Kidney tubule cell (primary cell): ENCODE data around the gene TNS3.

Source experiments
- DNase-seq: peaks from one replicate; pipeline ENCODE4 v3.0.0-alpha.2; 2018; ENCODE audit warnings: low spot score

TNS3 gene

DNA sequence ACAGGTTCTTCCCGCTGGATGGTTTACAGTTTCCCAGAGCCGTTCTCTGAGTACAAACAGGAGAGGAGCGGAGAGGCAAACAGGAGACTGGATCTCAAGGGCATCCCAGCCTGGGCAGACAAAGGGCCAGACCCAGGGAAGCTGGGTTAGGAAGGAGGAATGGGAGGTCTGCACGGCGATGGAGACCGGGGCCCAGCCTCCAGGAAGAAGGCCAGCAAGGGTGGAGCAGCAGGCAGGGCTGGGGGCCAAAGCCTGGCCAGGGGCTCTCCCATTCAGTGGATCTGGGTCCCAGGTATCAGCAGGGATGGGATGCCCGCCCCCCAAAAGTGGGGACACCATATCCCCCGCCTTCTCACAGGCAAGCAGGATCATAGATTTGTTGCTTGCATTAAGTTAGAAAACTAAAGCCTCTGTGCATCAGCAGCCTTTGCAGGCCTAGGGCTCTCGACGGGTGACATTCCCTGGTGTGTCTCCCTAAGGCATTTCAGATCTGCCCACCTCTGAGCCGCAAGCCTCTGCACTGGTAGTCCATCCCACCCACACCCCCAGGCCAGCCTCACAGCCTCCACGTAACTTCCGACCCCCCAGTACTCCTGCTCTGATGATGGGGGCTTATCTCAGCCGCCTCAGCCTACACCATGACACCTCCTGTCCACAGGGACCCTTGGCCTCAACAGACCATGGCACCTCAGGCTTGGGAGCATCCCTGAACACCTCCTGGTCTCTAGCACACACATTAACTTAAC lies 59.9 kb downstream of the TNS3 start:
- DNase-seq, result no peak

DNA sequence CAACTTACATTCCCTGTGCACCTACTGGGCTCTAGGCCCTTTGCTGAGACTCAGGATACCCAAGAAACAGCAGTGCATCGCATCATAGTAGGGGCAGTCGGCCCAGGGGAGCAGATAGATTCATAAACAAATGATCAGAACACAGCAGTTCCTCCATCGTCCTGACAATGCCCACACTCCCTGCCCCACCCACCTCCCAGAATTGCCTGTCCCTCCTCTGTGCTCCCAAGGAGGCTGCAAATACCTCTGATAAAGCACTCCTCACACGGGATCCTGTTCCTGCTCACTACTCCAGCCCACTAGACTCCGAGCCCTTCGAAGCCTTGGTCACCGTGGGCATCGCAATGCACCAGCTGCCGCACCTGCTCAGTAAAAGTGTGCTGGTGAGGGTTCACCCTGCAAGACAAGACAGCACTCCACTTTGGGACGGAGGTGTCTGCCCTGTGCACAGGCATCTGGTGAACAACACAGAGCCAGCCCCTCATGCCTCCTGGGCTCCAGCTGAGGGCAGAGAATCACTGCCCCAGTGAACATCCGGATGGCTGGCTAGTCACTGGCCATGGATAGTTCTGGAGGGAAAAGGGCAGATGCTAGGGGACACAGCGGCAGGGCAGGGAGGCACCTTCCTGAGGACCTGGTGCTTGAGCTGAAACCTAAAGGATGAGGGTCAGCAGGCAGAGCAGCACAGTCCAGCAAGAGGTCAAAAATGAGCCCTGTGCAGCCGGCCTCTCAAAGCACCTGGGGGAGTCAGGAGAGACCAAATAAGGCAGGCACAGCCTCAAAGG lies 60.7 kb downstream of the TNS3 start:
- no peak for DNase-seq

DNA sequence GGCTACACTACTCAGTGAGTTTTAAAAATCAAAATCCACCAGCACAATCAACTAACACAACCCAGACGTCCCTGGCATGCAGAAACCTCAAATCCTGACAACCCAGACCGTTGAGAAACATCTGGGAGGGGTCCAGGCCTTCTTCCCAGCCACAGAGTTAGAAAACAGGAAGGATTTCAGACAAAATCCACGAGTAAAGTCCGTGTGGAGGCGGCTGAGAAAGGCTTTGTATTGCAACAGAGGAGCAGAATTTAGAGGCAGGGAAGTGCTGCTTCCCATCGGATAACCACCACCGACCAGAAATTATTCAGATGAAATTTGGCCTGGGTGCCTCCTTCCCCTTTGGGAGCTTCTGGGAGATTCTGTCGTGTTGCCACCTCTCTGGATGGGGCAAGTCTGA lies 61.5 kb downstream of the TNS3 start:
- DNase-seq, result no peak

DNA sequence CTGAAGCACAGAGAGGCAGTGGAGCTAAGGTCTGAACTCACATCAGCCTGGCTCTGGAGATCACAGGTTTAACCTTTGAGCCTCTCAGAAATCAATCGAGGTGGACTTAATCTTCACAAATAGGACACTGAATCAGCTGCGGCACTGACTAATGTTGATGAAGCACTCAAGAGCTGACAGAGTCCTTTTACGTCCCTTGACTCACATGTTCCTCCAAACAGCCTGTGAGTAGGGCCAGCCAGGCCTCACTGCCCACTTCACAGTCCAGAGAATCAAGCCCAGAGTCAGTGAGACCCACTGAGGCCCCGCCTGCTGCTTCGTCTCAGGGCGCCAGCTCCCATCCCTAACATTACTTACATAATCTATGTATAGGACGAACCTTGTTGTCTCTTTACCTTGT lies 63.1 kb downstream of the TNS3 start:
- peak; percentile 88 for DNase-seq

DNA sequence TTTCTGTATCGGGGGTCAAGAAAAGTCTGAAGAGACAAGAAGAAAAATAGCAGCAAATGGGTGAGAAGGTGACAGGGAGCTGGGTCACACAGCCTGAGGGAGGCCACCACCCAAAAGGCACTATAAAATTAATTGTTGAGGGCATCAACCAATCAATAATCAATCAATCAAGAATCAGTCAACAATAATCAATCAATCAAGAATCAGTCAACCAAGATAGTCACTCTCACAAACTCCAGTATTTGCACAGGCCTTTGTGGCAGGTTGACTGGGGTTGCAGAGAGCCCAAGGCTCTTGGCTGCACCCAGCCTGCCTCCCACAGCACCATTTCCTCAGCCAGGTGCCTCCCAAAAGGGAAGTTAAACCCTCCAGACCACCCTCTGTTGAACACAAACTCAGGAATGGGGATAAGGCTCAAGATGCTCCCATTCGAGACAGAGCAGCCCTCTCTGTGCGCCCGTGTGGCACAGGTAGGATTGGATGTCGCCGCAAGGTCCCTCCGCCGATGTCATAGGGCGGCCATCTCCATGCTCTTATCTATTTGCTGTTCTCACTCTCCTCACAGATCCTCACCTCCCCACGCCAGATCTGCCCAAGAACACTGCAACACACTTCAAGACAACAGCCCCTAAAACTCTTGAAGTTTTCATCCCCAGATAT lies 64.0 kb downstream of the TNS3 start:
- DNase-seq, result no peak

DNA sequence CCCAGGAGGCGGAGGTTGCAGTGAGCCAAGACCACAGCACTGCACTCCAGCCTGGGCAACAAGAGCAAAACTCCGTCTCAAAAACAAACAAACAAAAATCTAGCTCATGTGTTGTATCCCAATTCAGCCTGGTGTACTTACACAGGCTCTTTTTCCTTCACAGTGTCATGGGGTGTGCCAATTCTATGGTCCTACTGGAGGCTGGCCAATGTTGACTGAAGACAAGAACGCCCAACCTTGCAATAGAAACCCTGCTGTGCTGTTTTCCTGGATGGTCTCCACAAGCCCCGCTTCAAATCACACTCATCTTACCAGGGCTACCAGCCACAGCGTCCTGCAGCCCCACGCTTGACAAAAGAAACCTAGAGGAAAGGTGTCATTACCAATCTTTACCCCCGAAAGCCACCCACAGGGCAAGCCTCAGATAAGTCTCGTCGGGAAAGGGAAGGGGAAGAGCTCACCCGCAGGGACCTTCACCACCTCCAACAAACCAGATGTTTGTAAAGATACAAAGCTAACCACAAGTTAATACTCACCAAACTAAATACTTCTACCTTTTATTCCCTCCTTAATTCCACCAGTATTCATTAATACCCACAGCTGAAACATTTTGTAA lies 64.8 kb downstream of the TNS3 start:
- DNase-seq, result no peak

DNA sequence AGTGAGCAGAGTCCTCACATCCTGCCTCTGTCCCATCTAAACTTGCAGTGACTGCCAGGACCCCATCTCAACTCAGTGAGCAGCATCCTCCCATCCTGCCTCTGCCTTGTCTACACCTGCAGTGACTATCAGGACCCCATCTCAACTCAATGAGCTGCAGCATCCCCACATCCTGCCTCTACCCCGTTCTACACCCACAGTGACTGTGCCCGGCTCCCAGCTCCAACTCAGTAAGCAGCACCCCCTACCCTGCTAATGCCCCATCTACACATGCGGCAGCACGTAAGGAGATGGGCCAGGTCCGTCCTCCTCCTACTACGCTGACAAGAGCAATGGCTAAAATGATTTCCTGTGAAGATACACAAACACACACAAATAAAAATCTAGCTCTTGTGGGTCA lies 65.5 kb downstream of the TNS3 start:
- no peak for DNase-seq

DNA sequence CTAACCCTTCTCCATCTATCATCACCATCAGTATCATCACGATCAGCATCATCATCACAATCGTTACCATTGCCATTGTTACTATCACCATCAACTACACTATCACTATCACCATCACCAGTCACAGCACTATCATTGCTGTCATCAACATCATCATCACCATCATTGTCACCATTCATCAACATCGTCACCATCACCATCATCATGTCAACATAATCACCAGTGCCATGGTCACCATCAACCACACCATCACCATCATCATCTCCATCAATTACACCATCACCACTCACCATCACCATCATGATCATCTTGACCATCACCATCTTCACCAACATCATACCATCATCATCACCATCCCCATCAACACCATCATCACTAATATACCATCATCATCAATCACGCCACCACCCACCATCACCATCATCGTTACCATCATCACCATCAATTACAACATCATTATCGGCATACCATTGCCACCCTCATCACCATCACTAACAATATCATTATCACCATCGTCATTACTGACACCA lies 66.5 kb downstream of the TNS3 start:
- DNase-seq, result no peak

DNA sequence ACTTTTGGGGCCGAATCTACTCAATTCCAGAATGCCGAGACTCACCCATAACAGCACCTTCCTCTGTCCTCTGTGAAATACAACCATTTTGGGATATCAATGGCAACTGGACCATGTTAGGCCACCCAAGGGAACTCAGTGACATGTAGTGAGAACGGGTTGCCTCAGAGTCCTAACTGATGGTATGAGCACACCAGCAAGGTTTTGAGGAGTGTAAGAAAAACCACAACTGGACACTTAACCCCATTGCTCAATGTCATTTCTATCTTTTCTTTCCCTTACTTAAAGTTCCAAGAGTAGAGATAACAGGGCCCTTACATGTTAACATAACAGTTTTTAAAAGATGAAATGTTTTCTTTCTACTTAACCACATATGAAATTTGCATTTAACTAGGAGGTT lies 67.1 kb downstream of the TNS3 start:
- no peak for DNase-seq

DNA sequence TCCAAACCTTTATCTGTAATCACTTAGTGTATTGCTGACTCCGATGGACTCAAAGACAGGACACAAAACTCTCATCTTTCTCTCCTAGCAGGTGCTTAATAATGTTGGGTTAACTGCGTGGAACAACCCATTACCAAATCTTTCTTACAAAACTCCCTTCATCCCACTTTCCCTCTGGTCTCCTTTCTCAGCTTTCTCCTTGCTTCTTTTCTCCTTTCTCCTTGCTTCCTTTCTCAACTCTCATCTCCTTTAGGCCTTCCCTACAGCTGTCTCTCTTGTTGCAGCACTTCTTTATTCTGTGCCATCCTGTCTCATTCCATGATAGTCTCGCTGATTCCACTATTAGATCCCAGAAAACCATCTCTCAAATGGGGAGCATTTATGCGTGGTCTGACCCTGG lies 67.5 kb downstream of the TNS3 start:
- no peak for DNase-seq

DNA sequence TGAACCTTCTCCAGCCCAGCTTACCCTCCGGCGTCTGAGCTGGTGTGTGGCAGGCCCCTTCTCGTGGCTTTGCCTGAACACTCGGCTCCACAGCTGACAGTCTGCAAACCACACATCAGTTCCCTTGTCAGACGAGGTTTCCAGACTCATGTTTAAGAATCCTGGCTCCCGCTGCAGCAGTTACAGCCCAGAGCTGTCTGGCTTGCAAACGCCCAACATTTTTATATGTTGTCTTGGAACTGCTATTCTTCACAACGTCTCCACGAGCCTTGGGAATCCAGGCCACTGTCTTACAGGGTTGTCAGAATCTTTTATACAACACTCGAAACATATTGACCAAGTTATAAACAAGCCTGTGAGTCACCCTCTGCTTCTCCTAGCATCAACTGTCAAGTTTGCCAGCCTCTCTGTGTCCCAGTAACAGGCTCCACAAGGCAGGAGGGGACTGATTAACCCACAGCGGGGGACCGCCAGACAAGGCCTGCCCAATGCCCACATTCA lies 68.1 kb downstream of the TNS3 start:
- no peak for DNase-seq

DNA sequence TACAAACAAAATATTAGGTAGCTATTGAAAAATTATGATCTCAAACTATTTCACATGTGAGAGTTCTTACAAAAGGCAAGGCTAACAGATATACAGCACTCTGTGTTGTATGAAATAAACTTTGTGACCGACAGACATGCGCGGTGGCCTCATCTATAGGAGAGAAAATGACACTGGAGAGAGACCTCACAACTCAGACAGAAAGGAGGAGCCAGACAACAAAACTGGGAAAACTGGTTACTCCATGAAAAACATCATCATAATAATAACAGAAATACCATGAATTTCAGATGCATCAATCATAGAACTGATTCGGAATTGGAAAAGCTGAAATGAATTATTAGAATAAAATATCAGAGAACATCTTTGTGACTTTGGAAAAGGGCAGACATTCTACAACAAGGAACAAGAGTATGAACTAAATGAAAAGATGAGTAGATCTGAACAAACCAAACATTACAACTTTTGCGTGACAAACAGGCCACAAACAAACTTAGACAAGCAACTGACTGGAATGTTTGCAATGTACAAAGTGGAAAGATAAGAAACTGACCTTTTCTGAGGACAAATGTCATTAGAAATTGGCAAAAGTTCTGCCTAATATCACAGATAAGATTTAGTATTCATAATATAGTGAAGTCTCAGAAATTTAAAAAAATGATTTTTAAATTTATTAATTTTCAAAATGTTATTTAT lies 69.3 kb downstream of the TNS3 start:
- DNase-seq, result no peak

DNA sequence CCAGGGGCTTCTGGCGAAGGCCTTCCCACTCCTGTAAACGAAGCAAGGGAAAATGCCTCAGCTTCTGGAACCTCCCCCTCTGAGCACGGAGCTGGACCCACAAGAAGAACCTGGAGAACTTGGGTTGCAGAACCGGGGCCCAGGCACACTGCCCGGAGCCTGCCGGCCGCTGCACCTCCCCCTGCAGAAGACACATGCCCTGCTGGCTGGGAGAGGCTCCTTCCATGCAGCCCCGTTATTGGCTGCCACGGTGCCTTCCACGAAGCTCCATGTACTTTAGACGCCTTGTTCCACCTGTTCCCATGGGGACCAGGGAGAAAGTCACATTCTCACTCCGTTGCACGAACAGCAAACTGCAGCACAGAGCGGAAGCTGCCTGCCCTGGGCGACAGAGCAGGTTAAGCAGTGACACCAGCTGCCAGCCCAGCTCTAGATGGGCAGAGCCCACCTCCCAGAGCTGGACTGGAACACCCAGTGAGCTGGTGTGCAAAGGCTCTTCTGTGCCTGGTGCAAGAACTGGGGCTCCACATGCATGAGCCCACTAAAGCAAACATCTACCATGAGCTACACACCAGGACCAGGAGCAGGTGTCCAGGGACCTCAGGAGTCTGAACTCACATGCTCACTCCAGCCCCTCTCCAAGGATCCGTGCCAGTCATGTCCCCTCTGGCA lies 70.1 kb downstream of the TNS3 start:
- no peak for DNase-seq

DNA sequence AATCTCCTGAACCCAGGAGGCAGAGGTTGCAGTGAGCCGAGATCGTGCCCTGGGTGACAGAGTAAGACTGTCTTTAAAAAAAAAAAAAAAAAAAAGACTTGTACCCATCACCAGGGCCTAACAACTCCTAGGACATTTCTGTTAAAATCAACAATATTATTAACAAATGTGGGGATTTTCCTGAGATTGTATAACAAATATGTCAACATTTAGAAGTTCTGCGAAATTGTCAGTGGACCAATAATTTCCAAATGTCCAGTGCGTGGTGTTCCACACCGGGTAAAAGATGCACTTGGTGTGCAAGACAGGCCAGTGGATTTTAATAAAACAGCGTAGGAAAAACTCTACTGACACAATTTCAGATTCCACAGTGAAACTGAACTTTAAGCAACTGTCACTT lies 71.1 kb downstream of the TNS3 start:
- DNase-seq, result no peak

DNA sequence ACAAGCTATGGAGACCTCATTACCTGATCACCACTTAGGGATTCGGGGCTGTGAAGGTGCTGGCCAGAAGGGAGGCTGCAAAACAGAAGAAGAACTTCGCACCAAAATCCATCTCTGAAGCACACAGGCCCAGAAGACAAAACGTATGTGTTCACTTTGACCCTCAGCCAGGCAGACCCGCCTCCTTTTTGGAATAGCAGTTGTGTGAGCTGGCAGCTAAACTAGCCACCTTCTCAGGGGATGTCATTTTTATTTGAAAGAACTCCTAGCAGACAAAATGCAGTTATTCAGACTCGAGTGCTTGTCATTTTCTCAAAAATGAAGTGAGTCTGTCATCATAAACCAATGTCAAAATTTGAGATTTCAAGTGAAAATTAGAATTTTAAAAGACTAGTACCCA lies 71.7 kb downstream of the TNS3 start:
- no peak for DNase-seq

DNA sequence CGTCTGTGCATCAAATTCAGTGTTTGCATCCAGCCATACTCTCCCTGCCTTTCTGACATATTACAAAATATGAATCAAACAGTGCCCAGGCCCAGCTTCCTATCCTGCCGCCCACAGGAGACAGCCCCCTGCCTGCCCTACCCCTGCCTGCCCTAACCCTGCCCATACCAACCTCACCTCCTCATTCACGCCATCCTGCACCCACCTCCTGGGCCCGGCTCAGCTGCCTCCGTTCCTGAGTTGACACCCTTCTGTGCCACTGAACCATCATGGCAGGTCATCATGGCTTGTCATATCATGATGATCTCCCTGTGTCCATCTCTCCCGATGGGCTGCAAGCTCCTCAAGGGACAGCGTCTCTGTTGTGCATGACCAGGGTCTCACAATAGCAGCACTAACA lies 72.3 kb downstream of the TNS3 start:
- DNase-seq, result no peak

DNA sequence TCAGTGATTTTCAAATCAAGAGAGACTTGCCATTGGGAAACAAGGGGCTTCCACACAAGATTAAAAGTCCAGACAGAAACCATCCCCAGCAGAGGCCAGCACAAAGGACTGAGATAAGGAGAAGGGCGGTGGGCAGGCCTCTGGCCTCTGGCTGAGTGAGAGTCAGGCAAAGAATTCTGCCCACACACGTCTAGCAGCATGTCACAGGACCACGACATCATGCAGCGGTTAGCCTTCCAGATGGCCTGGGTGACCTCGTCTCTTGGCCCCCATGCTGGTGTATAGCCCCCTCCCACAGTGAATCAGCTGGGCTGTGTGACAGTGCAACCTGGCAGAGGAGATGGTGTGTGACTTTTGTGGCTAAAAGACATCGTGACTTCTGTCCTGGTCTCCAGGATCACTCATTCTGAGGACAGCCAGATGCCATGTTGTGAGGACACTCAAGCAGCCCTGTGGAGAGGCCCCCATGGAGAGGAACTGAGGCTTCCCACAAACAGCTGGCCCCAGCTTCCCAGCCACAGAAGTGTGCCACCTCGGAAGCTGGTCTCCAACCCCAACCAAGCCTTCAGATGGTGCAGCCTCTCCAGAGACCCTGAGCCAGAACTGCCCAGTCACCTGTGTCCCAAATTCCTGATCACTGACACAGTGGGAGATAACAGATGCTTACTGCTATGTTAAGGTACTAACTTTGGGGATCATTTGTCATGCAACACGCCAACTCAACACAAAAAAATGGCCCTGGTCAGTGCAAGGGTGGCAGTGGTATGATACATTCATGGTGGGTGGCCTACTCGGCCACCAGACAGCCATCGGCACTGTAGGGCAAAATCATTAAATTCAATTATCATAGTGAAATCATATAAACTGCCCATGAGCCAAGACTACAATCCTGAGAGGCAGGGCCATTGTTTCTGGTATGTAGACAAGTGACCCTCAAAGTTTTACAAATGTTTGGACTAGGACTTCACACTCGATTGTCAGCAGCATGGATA lies 73.2 kb downstream of the TNS3 start:
- DNase-seq, result peak; percentile 45

DNA sequence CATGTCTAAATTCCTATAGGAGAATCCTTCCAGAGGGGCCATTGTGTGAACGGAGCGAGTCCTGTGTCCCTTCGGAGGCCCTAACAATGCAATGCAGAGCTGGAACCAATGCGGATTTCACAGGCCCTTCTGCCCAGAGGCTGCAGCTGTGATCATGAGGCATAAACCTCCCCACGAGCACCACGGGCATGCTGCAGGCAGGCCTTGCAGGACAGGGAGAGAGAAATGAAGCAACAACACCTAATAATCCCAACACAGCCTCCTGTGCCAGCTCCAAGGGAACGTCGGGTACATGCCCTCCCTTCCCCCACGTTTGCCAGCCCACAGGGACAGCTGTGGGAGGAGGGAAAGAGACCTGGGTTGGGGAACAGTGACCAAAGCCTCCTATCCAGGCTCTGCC lies 74.4 kb downstream of the TNS3 start:
- DNase-seq, result no peak

DNA sequence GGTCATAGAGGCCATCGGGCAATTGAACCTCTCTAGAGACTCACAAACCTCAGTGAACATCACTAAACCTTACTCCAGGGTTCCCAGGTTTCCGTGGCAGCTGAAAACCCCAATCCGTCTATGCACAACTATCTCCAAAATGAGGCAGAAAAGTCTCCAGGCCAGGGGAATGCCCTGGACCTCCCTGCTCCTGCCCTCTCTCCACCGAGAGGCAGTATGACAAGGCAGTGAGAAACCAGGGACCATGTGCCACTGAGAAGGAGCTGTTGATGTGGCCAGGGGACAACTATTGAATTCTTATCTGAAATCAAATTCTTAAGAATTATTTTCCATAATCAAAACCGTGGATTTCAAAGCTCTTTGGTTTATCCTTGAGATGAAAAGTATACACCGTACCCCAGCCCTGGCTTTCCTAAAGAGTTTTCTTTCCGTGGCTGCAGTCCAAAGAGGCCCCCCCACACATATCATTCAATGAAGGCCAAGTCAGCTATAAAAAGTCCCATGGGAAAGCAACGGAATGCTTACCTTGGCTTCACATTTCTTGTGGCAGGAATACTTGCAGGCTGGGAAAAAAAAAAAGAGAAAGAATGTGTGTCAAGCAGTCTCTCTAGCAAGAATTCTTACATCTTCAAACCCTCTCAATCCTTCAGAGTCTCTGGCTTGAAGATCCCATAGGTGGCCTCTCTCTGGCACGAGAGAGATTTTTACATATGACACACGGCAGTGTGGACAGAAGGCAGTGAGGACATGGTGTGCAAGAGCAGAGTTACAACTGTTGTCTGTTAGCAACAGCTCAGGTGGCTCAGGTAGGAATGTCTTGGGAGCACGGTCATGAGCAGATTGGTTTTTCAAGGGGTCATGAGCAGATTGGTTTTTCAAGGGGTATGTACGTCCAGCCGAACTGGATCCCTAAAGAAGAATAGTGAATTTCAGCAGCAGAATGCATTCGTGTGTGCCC lies 75.2 kb downstream of the TNS3 start:
- DNase-seq, result no peak
